Thoracic aorta (tissue), 2 donors: ENCODE results near the gene PPP1R26. TPM values are rescaled to one million over a fixed set of nuclear protein-coding genes. Genes with fewer than 3 reads are reported as not detected.

Source experiments
- ATAC-seq: fragments of 150-250 bp; one replicate; pipeline ENCODE4 v1.8.0; 2017; ENCODE audit warnings: low read depth; ENCODE audit not compliant: insufficient number of reproducible peaks, low FRiP score
- DNase-seq: peaks from one replicate; pipeline ENCODE4 v3.0.0-alpha.2; 2020; ENCODE audit warnings: low spot score
- H3K27ac ChIP-seq, 2 donors: fragments of 200-600 bp; sonication (generic); 1 replicate in 1 of 2; 2 replicates in 1 of 2; pipeline ENCODE4 v1.5.1; 2016; ENCODE audit warnings: mild to moderate bottlenecking in 2 of 2, moderate library complexity in 2 of 2
- H3K27me3 ChIP-seq: fragments of 200-600 bp; sonication (generic); replicated peaks from 2 replicates; pipeline ENCODE4 v1.6.0; 2016; ENCODE audit warnings: mild to moderate bottlenecking; ENCODE audit not compliant: insufficient read depth
- H3K36me3 ChIP-seq: fragments of 200-600 bp; sonication (generic); one replicate; pipeline ENCODE4 v1.5.1; 2016
- H3K4me1 ChIP-seq, 2 donors: fragments of 200-600 bp; sonication (generic); 1 replicate in 1 of 2; 2 replicates in 1 of 2; pipeline versions ENCODE4 v1.5.1 to v1.6.0; 2016; ENCODE audit warnings: low read depth in 2 of 2, mild to moderate bottlenecking in 1 of 2; ENCODE audit not compliant: control insufficient read depth in 1 of 2
- H3K4me3 ChIP-seq: fragments of 200-600 bp; sonication (generic); 2 replicates; pipeline ENCODE4 v1.5.1; 2016; ENCODE audit warnings: mild to moderate bottlenecking
- H3K9me3 ChIP-seq: fragments of 200-600 bp; sonication (generic); 2 replicates; pipeline ENCODE4 v1.5.1; 2016
- CTCF ChIP-seq: fragments of 200-600 bp; sonication (generic); IDR thresholded peaks from one replicate; pipeline ENCODE4 v1.5.1; 2019; ENCODE audit warnings: antibody characterized with exemption
- total RNA-seq, 2 donors: library from RNA; depleted of rRNA; stranded (reverse); fragments of >200 nt; gene quantifications; one replicate each; pipeline versions ENCODE4 v1.1.0 to v1.2.3, GENCODE V29; 2016

Gene PPP1R26
- total RNA-seq, 2 donors from 2014 or later, result 11.9 to 17.6 TPM

GRCh38 chr9:135468854-135469521 is 10.6 kb upstream of the PPP1R26 start:
- H3K27me3 ChIP-seq, result no peaks in the 10 kb centered on the region
- H3K4me1 ChIP-seq, result no peaks in the 10 kb centered on the region
- no peak for ATAC-seq
- TF ChIP-seq CTCF, result no peak
- no peaks in the 10 kb centered on the region for H3K9me3 ChIP-seq
- no peak overlapping the region for H3K4me3 ChIP-seq
- no peak overlapping the region for H3K27ac ChIP-seq
- no peaks in the 10 kb centered on the region for H3K36me3 ChIP-seq
- DNase-seq, result no peak

- DNase-seq (no peak), ATAC-seq (no peak)
- no peaks in the 10 kb centered on the region for H3K36me3 ChIP-seq
- no peaks in the 10 kb centered on the region for H3K9me3 ChIP-seq
- H3K4me3 ChIP-seq, result no peak overlapping the region
- TF ChIP-seq CTCF, result no peak
- no peaks in the 10 kb centered on the region for H3K27me3 ChIP-seq
- H3K27ac ChIP-seq, result no peak overlapping the region
- H3K4me1 ChIP-seq, result no peaks in the 10 kb centered on the region
Measured at GRCh38 chr9:135471791-135472640, 7.6 kb upstream of the PPP1R26 start.

GRCh38 chr9:135473972-135474543 is 5.5 kb upstream of the PPP1R26 start:
- H3K9me3 ChIP-seq, result no peaks in the 10 kb centered on the region
- no peak for TF ChIP-seq CTCF
- H3K36me3 ChIP-seq, result no peaks in the 10 kb centered on the region
- no peak overlapping the region for H3K4me3 ChIP-seq
- H3K27me3 ChIP-seq, result no peaks in the 10 kb centered on the region
- peaks cover 0 to 8% of the 10 kb centered on the region in 2 donors for H3K4me1 ChIP-seq
- no peak for ATAC-seq
- no peak overlapping the region for H3K27ac ChIP-seq
- DNase-seq, result no peak

- Histone ChIP-seq H3K27me3 (no peaks in the 10 kb centered on the region), H3K4me1 (peaks cover 0 to 8% of the 10 kb centered on the region in 2 donors), H3K36me3 (no peaks in the 10 kb centered on the region), H3K27ac (no peak overlapping the region), H3K9me3 (no peaks in the 10 kb centered on the region), H3K4me3 (no peak overlapping the region)
- no peak for TF ChIP-seq CTCF
- ATAC-seq (no peak), DNase-seq (no peak)
Measured at GRCh38 chr9:135474915-135475314, 4.7 kb upstream of the PPP1R26 start.
